ENCODE data around the gene KRT38. TPM values are rescaled to one million over a fixed set of nuclear protein-coding genes. Genes with fewer than 3 reads are reported as not detected.

Gene KRT38
- total and polyA plus RNA-seq, 4 donors = not detected

- Histone ChIP-seq H3K36me3 (ENCODE audit: control insufficient read depth in 4 of 4, insufficient read depth in 3 of 4, low read depth in 1 of 4, low read length in 3 of 4) (no peaks in the 10 kb centered on the region), H3K27ac (ENCODE audit: low read depth in 1 of 2, low read length in 2 of 2) (no peak overlapping the region), H3K4me1 (ENCODE audit: control insufficient read depth in 4 of 4, insufficient read depth in 4 of 4, low read length in 3 of 4) (no peaks in the 10 kb centered on the region), H3K4me3 (ENCODE audit: low read depth in 1 of 3, low read length in 3 of 3) (no peak overlapping the region), H3K27me3 (ENCODE audit: control insufficient read depth in 4 of 4, insufficient read depth in 4 of 4, low read length in 3 of 4) (no peaks in the 10 kb centered on the region), H3K9ac (ENCODE audit: low read depth in 1 of 2, low read length in 2 of 2) (no peak overlapping the region), H3K9me3 (ENCODE audit: control insufficient read depth in 4 of 4, low read length in 3 of 4) (peaks cover 0 to 4% (median 0%) of the 10 kb centered on the region in 4 donors)
- TF ChIP-seq FOXA1 (IDR thresholded peaks at IDR 0.05) = no peak
- no peak for TF ChIP-seq RAD21 (IDR thresholded peaks at IDR 0.05)
- DNase-seq (ENCODE audit: low spot score) = no peak
- 63% methylated on average over 8 of the region's 8 CpGs for WGBS
Measured at GRCh38 chr17:41474863-41475262, 34.1 kb upstream of the KRT38 start.

DNA sequence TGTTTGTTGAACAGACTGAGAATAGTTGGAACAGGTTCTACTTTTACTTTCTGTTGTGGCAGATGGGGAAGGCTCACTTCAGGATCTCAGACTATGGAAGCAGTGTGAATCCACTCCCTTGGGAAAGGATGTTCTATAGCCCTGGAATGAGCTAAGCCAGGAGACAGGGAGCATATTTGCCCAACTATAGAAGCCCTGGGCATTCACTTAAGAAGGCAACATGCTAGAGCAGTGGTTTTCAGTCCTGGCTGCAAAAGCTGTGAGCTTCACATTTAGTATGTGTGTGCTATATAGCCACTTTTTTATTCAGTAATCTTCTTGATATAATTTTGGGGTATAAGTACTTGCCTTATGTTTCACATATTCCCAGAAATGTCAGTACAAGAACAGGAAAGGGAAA, 27.6 kb upstream of the KRT38 start:
- TF ChIP-seq, protein P1, sequence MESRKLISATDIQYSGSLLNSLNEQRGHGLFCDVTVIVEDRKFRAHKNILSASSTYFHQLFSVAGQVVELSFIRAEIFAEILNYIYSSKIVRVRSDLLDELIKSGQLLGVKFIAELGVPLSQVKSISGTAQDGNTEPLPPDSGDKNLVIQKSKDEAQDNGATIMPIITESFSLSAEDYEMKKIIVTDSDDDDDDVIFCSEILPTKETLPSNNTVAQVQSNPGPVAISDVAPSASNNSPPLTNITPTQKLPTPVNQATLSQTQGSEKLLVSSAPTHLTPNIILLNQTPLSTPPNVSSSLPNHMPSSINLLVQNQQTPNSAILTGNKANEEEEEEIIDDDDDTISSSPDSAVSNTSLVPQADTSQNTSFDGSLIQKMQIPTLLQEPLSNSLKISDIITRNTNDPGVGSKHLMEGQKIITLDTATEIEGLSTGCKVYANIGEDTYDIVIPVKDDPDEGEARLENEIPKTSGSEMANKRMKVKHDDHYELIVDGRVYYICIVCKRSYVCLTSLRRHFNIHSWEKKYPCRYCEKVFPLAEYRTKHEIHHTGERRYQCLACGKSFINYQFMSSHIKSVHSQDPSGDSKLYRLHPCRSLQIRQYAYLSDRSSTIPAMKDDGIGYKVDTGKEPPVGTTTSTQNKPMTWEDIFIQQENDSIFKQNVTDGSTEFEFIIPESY (IDR thresholded peaks at IDR 0.05) = no peak
- TF ChIP-seq GABPA (IDR thresholded peaks at IDR 0.05 in 1 of 2, conservative IDR thresholded peaks at IDR 0.05 in 1 of 2) (no peak), NR2F2 (IDR thresholded peaks at IDR 0.05) (no peak), RAD21 (IDR thresholded peaks at IDR 0.05) (no peak), ATF3 (IDR thresholded peaks at IDR 0.05) (no peak), HNF4A (conservative IDR thresholded peaks at IDR 0.05) (no peak), YY1 (IDR thresholded peaks at IDR 0.05) (no peak), TAF1 (conservative IDR thresholded peaks at IDR 0.05) (no peak), EGR1 (IDR thresholded peaks at IDR 0.05; ENCODE audit: low read depth in 2 of 2) (no peak), RXRA (IDR thresholded peaks at IDR 0.05) (no peak), SP1 (IDR thresholded peaks at IDR 0.05) (no peak), JUND (IDR thresholded peaks at IDR 0.05) (no peak), HNF4G (IDR thresholded peaks at IDR 0.05) (no peak), FOXA1 (IDR thresholded peaks at IDR 0.05) (no peak), FOXA2 (IDR thresholded peaks at IDR 0.05) (no peak)
- TF ChIP-seq, protein P2, sequence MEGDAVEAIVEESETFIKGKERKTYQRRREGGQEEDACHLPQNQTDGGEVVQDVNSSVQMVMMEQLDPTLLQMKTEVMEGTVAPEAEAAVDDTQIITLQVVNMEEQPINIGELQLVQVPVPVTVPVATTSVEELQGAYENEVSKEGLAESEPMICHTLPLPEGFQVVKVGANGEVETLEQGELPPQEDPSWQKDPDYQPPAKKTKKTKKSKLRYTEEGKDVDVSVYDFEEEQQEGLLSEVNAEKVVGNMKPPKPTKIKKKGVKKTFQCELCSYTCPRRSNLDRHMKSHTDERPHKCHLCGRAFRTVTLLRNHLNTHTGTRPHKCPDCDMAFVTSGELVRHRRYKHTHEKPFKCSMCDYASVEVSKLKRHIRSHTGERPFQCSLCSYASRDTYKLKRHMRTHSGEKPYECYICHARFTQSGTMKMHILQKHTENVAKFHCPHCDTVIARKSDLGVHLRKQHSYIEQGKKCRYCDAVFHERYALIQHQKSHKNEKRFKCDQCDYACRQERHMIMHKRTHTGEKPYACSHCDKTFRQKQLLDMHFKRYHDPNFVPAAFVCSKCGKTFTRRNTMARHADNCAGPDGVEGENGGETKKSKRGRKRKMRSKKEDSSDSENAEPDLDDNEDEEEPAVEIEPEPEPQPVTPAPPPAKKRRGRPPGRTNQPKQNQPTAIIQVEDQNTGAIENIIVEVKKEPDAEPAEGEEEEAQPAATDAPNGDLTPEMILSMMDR (IDR thresholded peaks at IDR 0.05; ENCODE audit: low read depth, low read length, missing input control) = no peak
- TF ChIP-seq, protein P3, sequence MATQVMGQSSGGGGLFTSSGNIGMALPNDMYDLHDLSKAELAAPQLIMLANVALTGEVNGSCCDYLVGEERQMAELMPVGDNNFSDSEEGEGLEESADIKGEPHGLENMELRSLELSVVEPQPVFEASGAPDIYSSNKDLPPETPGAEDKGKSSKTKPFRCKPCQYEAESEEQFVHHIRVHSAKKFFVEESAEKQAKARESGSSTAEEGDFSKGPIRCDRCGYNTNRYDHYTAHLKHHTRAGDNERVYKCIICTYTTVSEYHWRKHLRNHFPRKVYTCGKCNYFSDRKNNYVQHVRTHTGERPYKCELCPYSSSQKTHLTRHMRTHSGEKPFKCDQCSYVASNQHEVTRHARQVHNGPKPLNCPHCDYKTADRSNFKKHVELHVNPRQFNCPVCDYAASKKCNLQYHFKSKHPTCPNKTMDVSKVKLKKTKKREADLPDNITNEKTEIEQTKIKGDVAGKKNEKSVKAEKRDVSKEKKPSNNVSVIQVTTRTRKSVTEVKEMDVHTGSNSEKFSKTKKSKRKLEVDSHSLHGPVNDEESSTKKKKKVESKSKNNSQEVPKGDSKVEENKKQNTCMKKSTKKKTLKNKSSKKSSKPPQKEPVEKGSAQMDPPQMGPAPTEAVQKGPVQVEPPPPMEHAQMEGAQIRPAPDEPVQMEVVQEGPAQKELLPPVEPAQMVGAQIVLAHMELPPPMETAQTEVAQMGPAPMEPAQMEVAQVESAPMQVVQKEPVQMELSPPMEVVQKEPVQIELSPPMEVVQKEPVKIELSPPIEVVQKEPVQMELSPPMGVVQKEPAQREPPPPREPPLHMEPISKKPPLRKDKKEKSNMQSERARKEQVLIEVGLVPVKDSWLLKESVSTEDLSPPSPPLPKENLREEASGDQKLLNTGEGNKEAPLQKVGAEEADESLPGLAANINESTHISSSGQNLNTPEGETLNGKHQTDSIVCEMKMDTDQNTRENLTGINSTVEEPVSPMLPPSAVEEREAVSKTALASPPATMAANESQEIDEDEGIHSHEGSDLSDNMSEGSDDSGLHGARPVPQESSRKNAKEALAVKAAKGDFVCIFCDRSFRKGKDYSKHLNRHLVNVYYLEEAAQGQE (IDR thresholded peaks at IDR 0.05) = no peak
- TF ChIP-seq, protein P4, sequence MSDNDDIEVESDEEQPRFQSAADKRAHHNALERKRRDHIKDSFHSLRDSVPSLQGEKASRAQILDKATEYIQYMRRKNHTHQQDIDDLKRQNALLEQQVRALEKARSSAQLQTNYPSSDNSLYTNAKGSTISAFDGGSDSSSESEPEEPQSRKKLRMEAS (IDR thresholded peaks at IDR 0.05) = no peak

More for the DNA sequence above, 27.6 kb upstream of the KRT38 start:
- no peak overlapping the region for H3K27ac ChIP-seq (ENCODE audit: low read depth in 1 of 2, low read length in 2 of 2)
- no peak overlapping the region for H3K4me3 ChIP-seq (ENCODE audit: low read depth in 1 of 3, low read length in 3 of 3)
- no peaks in the 10 kb centered on the region for H3K4me1 ChIP-seq (ENCODE audit: control insufficient read depth in 4 of 4, insufficient read depth in 4 of 4, low read length in 3 of 4)
- no peaks in the 10 kb centered on the region for H3K36me3 ChIP-seq (ENCODE audit: control insufficient read depth in 4 of 4, insufficient read depth in 3 of 4, low read depth in 1 of 4, low read length in 3 of 4)
- H3K27me3 ChIP-seq (ENCODE audit: control insufficient read depth in 4 of 4, insufficient read depth in 4 of 4, low read length in 3 of 4) = no peaks in the 10 kb centered on the region
- no peak overlapping the region for H3K9ac ChIP-seq (ENCODE audit: low read depth in 1 of 2, low read length in 2 of 2)
- peaks cover 0 to 4% (median 0%) of the 10 kb centered on the region in 4 donors for H3K9me3 ChIP-seq (ENCODE audit: control insufficient read depth in 4 of 4, low read length in 3 of 4)
- no peak for DNase-seq (ENCODE audit: low spot score)
